IPS DF 4.7 (cell line): Measurements from ENCODE around the gene PBX1.

Experiments
- DNase-seq: peaks from one replicate; pipeline ENCODE4 v3.0.0-alpha.2; 2013; ENCODE audit warnings: low spot score; ENCODE audit errors: extremely low read depth

The PBX1 gene

GRCh38 chr1:164720440-164721227 is 161.7 kb downstream of the PBX1 start:
- no peak for DNase-seq

- no peak for DNase-seq
Observed at GRCh38 chr1:164721228-164721496, 162.2 kb downstream of the PBX1 start.

GRCh38 chr1:164723296-164723798 is 164.4 kb downstream of the PBX1 start:
- no peak for DNase-seq

GRCh38 chr1:164725401-164725800 is 166.4 kb downstream of the PBX1 start:
- no peak for DNase-seq

- DNase-seq, result no peak
Observed at GRCh38 chr1:164726235-164726634, 167.3 kb downstream of the PBX1 start.

- no peak for DNase-seq
Observed at GRCh38 chr1:164728719-164729118, 169.7 kb downstream of the PBX1 start.

- no peak for DNase-seq
Observed at GRCh38 chr1:164731161-164731876, 172.3 kb downstream of the PBX1 start.

GRCh38 chr1:164733070-164733469 is 174.1 kb downstream of the PBX1 start:
- no peak for DNase-seq

- no peak for DNase-seq
Observed at GRCh38 chr1:164733734-164734133, 174.8 kb downstream of the PBX1 start.

GRCh38 chr1:164735315-164736052 is 176.5 kb downstream of the PBX1 start:
- DNase-seq, result no peak

GRCh38 chr1:164736137-164736536 is 177.2 kb downstream of the PBX1 start:
- DNase-seq, result no peak

GRCh38 chr1:164739189-164739588 is 180.2 kb downstream of the PBX1 start:
- DNase-seq, result no peak

GRCh38 chr1:164740000-164740526 is 181.1 kb downstream of the PBX1 start:
- DNase-seq, result no peak

GRCh38 chr1:164742745-164743144 is 183.8 kb downstream of the PBX1 start:
- no peak for DNase-seq

- DNase-seq, result no peak
Observed at GRCh38 chr1:164743976-164744375, 185.0 kb downstream of the PBX1 start.

- no peak for DNase-seq
Observed at GRCh38 chr1:164745736-164746135, 186.8 kb downstream of the PBX1 start.

- DNase-seq, result no peak
Observed at GRCh38 chr1:164746632-164747031, 187.6 kb downstream of the PBX1 start.

GRCh38 chr1:164748253-164748899 is 189.4 kb downstream of the PBX1 start:
- DNase-seq, result no peak

- DNase-seq, result no peak
Observed at GRCh38 chr1:164753521-164754077, 194.6 kb downstream of the PBX1 start.

GRCh38 chr1:164754088-164754600 is 195.2 kb downstream of the PBX1 start:
- no peak for DNase-seq

- DNase-seq, result no peak
Observed at GRCh38 chr1:164755690-164756089, 196.7 kb downstream of the PBX1 start.
